Right atrium auricular region (tissue), 2 donors: Measurements from ENCODE around the gene TGM4. TPM values are rescaled to one million over a fixed set of nuclear protein-coding genes. Genes with fewer than 3 reads are reported as not detected.

Experiments
- DNase-seq: peaks from one replicate; pipeline ENCODE4 v3.0.0-alpha.2; 2019; ENCODE audit warnings: low spot score
- H3K27ac ChIP-seq, 2 donors: fragments of 200-600 bp; sonication (generic); 1 replicate in 1 of 2; 2 replicates in 1 of 2; pipeline ENCODE4 v1.5.1; 2016 to 2019
- H3K27me3 ChIP-seq, 2 donors: fragments of 200-600 bp; sonication (generic); one replicate each; pipeline versions ENCODE4 v1.5.1 to v1.6.0; 2017 to 2019
- H3K36me3 ChIP-seq: fragments of 200-600 bp; sonication (generic); one replicate; pipeline ENCODE4 v1.5.1; 2016
- H3K4me1 ChIP-seq, 2 donors: fragments of 200-600 bp; sonication (generic); one replicate each; pipeline versions ENCODE4 v1.5.1 to v1.6.0; 2017 to 2019
- H3K4me3 ChIP-seq, 2 donors: fragments of 200-600 bp; sonication (generic); 1 replicate in 1 of 2; 2 replicates in 1 of 2; pipeline ENCODE4 v1.5.1; 2017 to 2019; ENCODE audit warnings: mild to moderate bottlenecking in 1 of 2, moderate library complexity in 1 of 2
- H3K9me3 ChIP-seq, 2 donors: fragments of 200-600 bp; sonication (generic); one replicate each; pipeline ENCODE4 v1.5.1; 2019
- CTCF ChIP-seq, 2 donors: fragments of 200-600 bp; sonication (generic); IDR thresholded peaks; one replicate each; pipeline ENCODE4 v1.5.1; 2019; ENCODE audit warnings: antibody characterized with exemption in 2 of 2
- microRNA counts, 2 donors: library from miRNA; unstranded; fragments of <30 nt; microRNA quantifications; one replicate each; lab custom pipeline; 2016 to 2017
- total RNA-seq, 2 donors: library from RNA; depleted of rRNA; stranded (reverse); fragments of >200 nt; gene quantifications; one replicate each; pipeline ENCODE4 v1.1.0, GENCODE V29; 2016

TGM4 gene
- total RNA-seq, 2 donors from 2014 or later = not detected

GRCh38 chr3:44960387-44961026, 86.1 kb downstream of the TGM4 start:
- peaks cover 0 to 15% of the 10 kb centered on the region in 2 donors for H3K4me1 ChIP-seq
- TF ChIP-seq CTCF (IDR thresholded peaks at IDR 0.05) = no peak

GRCh38 chr3:44961888-44962287, 87.5 kb downstream of the TGM4 start:
- peaks cover 14% of the 10 kb centered on the region for H3K36me3 ChIP-seq
- H3K27me3 ChIP-seq = no peaks in the 10 kb centered on the region
- H3K4me3 ChIP-seq = no peak overlapping the region
- DNase-seq = no peak
- H3K9me3 ChIP-seq = no peaks in the 10 kb centered on the region
- no peak for TF ChIP-seq CTCF (IDR thresholded peaks at IDR 0.05)
- H3K27ac ChIP-seq = no peak overlapping the region
- H3K4me1 ChIP-seq = peaks cover 0 to 15% of the 10 kb centered on the region in 2 donors

More at GRCh38 chr3:44960387-44961026, 86.1 kb downstream of the TGM4 start:
- no peak overlapping the region for H3K4me3 ChIP-seq
- no peak for DNase-seq
- H3K27ac ChIP-seq = no peak overlapping the region
- no peaks in the 10 kb centered on the region for H3K9me3 ChIP-seq
- no peaks in the 10 kb centered on the region for H3K27me3 ChIP-seq
- H3K36me3 ChIP-seq = peaks cover 14% of the 10 kb centered on the region

GRCh38 chr3:44962621-44963393, 88.4 kb downstream of the TGM4 start:
- DNase-seq = no peak
- no peaks in the 10 kb centered on the region for H3K9me3 ChIP-seq
- H3K4me1 ChIP-seq = peaks cover 0 to 16% of the 10 kb centered on the region in 2 donors
- TF ChIP-seq CTCF (IDR thresholded peaks at IDR 0.05) = no peak
- H3K27ac ChIP-seq = no peak overlapping the region
- no peak overlapping the region for H3K4me3 ChIP-seq
- peaks cover 14% of the 10 kb centered on the region for H3K36me3 ChIP-seq
- no peaks in the 10 kb centered on the region for H3K27me3 ChIP-seq

GRCh38 chr3:44963571-44964325, 89.3 kb downstream of the TGM4 start:
- Histone ChIP-seq H3K27me3 (no peaks in the 10 kb centered on the region), H3K4me3 (no peak overlapping the region), H3K4me1 (peaks cover 0 to 19% of the 10 kb centered on the region in 2 donors), H3K27ac (no peak overlapping the region), H3K9me3 (no peaks in the 10 kb centered on the region), H3K36me3 (peaks cover 5% of the 10 kb centered on the region)
- no peak for TF ChIP-seq CTCF (IDR thresholded peaks at IDR 0.05)
- no peak for DNase-seq

MicroRNAs encoded within 50 kb of the gene (microRNA counts, 767-probe panel; counts per million panel counts)
- microRNA hsa-miR-564 (lab: Ali Mortazavi, UCI) = 0 to 31.0 counts per million in 2 donors

Other genes with a start within 250 kb of the TGM4 start
- gene ZNF197, start 249.6 kb upstream of the TGM4 start, total RNA-seq = 10 to 100 TPM; 11.8 to 12.3 TPM
- 1 to 10 TPM; 7.9 to 8.4 TPM for gene ZNF35, start 225.9 kb upstream of the TGM4 start, total RNA-seq
- gene ZNF502, start 161.9 kb upstream of the TGM4 start, total RNA-seq = 1 to 10 TPM; 2.3 to 3.1 TPM
- gene ZNF501, start 145.0 kb upstream of the TGM4 start, total RNA-seq = 1 to 10 TPM; 2.8 to 3.1 TPM
- 10 to 100 TPM; 21.1 to 26.8 TPM for gene KIAA1143, start 113.0 kb upstream of the TGM4 start, total RNA-seq
- gene KIF15, start 112.8 kb upstream of the TGM4 start, total RNA-seq = under 1 TPM; 0.24 to 0.63 TPM
- 10 to 100 TPM in 1 of 2 donors, 1 to 10 TPM in 1; 9.8 to 11.2 TPM for gene TMEM42, start 12.7 kb upstream of the TGM4 start, total RNA-seq
- gene ZDHHC3, start 101.6 kb downstream of the TGM4 start, total RNA-seq = 10 to 100 TPM; 40.6 to 60.5 TPM
- gene EXOSC7, start 101.6 kb downstream of the TGM4 start, total RNA-seq = 10 to 100 TPM; 38.9 to 52.5 TPM
- gene CLEC3B, start 151.7 kb downstream of the TGM4 start, total RNA-seq = 100 to 1,000 TPM; 138 to 180 TPM